Esophagus squamous epithelium (tissue), 4 donors: ENCODE results near the gene ULK4.

Experiments
- CTCF ChIP-seq, 6 experiments: fragments of 450-650 bp in 4 of 6; fragments of 200-600 bp in 2 of 6; sonication (generic) in 2 of 6; IDR thresholded peaks; one replicate each; pipeline ENCODE4 v1.5.1; 2016 to 2019; ENCODE audit warnings: antibody characterized with exemption in 6 of 6, mild to moderate bottlenecking in 4 of 6, moderate library complexity in 4 of 6
- POLR2A ChIP-seq, 4 donors: fragments of 450-650 bp; IDR thresholded peaks; one replicate each; pipeline ENCODE4 v1.6.1; 2017; ENCODE audit warnings: antibody characterized with exemption in 4 of 4, mild to moderate bottlenecking in 4 of 4, moderate library complexity in 3 of 4

GRCh38 chr3:41572092-41572491 lies 389.8 kb downstream of the ULK4 start:
- TF ChIP-seq CTCF (IDR thresholded peaks at IDR 0.05) (no peak), POLR2A (IDR thresholded peaks at IDR 0.05) (no peak)
